ENCODE results near the gene CCDC34. TPM values are rescaled to one million over a fixed set of nuclear protein-coding genes. Genes with fewer than 3 reads are reported as not detected.

CCDC34 gene
- total and polyA plus RNA-seq, 5 donors from 2014 or later, result 1.3 to 3.1 (median 2.0) TPM

GRCh38 chr11:27371489-27371888, 8.5 kb upstream of the CCDC34 start:
- Histone ChIP-seq H3K36me3 (ENCODE audit: control insufficient read depth, insufficient read depth, low read length) (no peaks in the 10 kb centered on the region), H3K27ac (ENCODE audit: insufficient read depth, low read length, poor library complexity, severe bottlenecking) (no peak overlapping the region), H3K27me3 (ENCODE audit: control insufficient read depth, insufficient read depth, low read length) (no peaks in the 10 kb centered on the region), H3K9me3 (ENCODE audit: control insufficient read depth in 2 of 2, low read length in 2 of 2) (no peaks in the 10 kb centered on the region), H3K4me1 (ENCODE audit: control insufficient read depth, insufficient read depth, low read length, poor library complexity, severe bottlenecking) (no peaks in the 10 kb centered on the region), H3K4me3 (ENCODE audit: low read depth, low read length) (no peak overlapping the region)
- peaks cover 2% of the 10 kb centered on the region for H3K27me3 Mint-ChIP-seq
- H3K4me3 Mint-ChIP-seq, result no peak overlapping the region
- ATAC-seq (ENCODE audit: low read depth in 2 of 2) (no peak), DNase-seq (no peak)
- no peaks in the 10 kb centered on the region for H3K9me3 Mint-ChIP-seq
- no peaks in the 10 kb centered on the region for H3K4me1 Mint-ChIP-seq
- H3K36me3 Mint-ChIP-seq, result no peaks in the 10 kb centered on the region
- no peak overlapping the region for H3K27ac Mint-ChIP-seq

DNA sequence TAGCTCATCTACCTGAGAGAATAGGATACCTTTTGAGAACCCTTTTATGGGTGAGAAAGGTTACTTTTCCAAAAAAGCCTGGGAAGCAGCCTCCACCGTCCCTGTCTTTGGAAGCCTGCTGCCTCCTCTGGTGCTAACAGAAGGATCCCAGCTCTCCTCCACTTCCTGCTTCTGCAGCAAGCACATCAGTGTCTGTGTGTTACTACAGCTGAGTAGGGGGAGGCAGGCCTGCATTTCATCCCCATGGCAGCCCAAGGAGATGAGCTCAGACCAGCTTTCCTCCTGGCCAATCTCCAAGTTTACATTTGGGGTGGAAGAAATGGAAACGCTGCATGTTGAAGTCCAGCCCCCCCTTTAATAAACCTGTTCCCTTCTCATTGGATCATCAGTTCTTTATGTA, 7.4 kb upstream of the CCDC34 start:
- Mint-ChIP-seq H3K27ac (no peak overlapping the region), H3K36me3 (no peaks in the 10 kb centered on the region), H3K4me1 (no peaks in the 10 kb centered on the region), H3K27me3 (no peaks in the 10 kb centered on the region), H3K9me3 (no peaks in the 10 kb centered on the region), H3K4me3 (no peak overlapping the region)
- no peaks in the 10 kb centered on the region for H3K4me1 ChIP-seq (ENCODE audit: control insufficient read depth, insufficient read depth, low read length, poor library complexity, severe bottlenecking)
- no peak overlapping the region for H3K4me3 ChIP-seq (ENCODE audit: low read depth, low read length)
- no peak overlapping the region for H3K27ac ChIP-seq (ENCODE audit: insufficient read depth, low read length, poor library complexity, severe bottlenecking)
- H3K36me3 ChIP-seq (ENCODE audit: control insufficient read depth, insufficient read depth, low read length), result no peaks in the 10 kb centered on the region
- no peak for DNase-seq
- ATAC-seq (ENCODE audit: low read depth in 2 of 2), result no peak
- no peaks in the 10 kb centered on the region for H3K9me3 ChIP-seq (ENCODE audit: control insufficient read depth in 2 of 2, low read length in 2 of 2)
- no peaks in the 10 kb centered on the region for H3K27me3 ChIP-seq (ENCODE audit: control insufficient read depth, insufficient read depth, low read length)

DNA sequence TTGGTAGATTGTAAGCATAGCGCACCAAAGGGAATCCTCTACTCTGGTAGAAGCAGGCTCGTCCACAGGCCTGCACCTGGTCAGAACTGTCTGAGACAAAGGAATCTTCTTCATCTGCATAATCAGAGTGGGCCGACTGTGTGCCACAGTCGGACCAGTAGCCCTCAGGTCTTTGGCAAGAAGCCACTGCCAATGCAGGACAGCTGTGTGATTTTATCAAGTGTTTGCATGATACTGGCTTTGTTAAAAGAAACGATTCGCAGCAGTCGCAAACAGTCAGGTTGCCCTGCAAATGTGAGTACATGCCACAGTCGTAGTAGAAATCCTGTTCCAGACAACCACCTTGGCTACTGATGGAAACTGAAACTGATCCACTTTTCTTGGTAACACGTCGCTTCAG, 4.9 kb upstream of the CCDC34 start:
- DNase-seq, result no peak
- Histone ChIP-seq H3K27ac (ENCODE audit: insufficient read depth, low read length, poor library complexity, severe bottlenecking) (no peak overlapping the region), H3K9me3 (ENCODE audit: control insufficient read depth in 2 of 2, low read length in 2 of 2) (no peaks in the 10 kb centered on the region), H3K4me1 (ENCODE audit: control insufficient read depth, insufficient read depth, low read length, poor library complexity, severe bottlenecking) (peaks cover 8% of the 10 kb centered on the region), H3K36me3 (ENCODE audit: control insufficient read depth, insufficient read depth, low read length) (no peaks in the 10 kb centered on the region), H3K27me3 (ENCODE audit: control insufficient read depth, insufficient read depth, low read length) (no peaks in the 10 kb centered on the region), H3K4me3 (ENCODE audit: low read depth, low read length) (no peak overlapping the region)
- no peak for ATAC-seq (ENCODE audit: low read depth in 2 of 2)
- peaks cover 0 to 11% (median 9%) of the 10 kb centered on the region in 4 donors for H3K4me1 Mint-ChIP-seq
- H3K4me3 Mint-ChIP-seq, result no peak overlapping the region
- no peak overlapping the region for H3K27ac Mint-ChIP-seq
- no peaks in the 10 kb centered on the region for H3K9me3 Mint-ChIP-seq
- no peaks in the 10 kb centered on the region for H3K36me3 Mint-ChIP-seq
- no peaks in the 10 kb centered on the region for H3K27me3 Mint-ChIP-seq

DNA sequence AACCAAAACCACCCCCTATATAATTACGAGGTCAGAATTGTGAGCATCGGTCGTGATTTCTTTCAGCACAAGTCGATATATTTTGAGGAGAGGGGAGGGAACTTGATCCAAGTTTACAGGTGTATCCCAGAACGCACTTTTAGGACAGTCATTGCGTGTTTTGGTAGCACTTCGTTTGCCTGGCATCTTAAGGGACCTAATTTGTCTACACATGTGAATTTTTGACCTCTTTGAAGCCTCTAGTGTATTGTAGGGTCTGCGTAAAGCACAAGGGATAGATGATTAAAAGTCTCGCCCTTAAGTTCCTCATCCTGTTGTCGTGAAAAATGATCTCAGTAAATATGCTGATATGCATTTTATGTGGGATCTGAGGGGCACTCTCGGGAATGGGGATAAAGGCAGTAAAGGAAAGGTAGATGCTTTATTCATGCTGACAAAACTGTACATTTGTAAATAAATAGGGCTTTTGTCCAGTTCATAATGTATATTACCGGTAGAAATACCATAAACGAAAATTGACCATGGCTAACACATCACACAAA, 632 bp upstream of the CCDC34 start:
- Mint-ChIP-seq H3K4me3 (peak overlapping the region; percentile 85 to 96 (median 92)), H3K9me3 (peaks cover 0 to 1% (median 0%) of the 10 kb centered on the region in 7 donors), H3K36me3 (no peaks in the 10 kb centered on the region), H3K4me1 (peaks cover 11 to 46% (median 36%) of the 10 kb centered on the region in 4 donors), H3K27me3 (no peaks in the 10 kb centered on the region), H3K27ac (peak overlapping the region; percentile 34 to 96 (median 91))
- no peak for DNase-seq
- Histone ChIP-seq H3K27me3 (ENCODE audit: control insufficient read depth, insufficient read depth, low read length) (no peaks in the 10 kb centered on the region), H3K4me3 (ENCODE audit: low read depth, low read length) (peak overlapping the region; percentile 73), H3K36me3 (ENCODE audit: control insufficient read depth, insufficient read depth, low read length) (no peaks in the 10 kb centered on the region), H3K27ac (ENCODE audit: insufficient read depth, low read length, poor library complexity, severe bottlenecking) (peak overlapping the region; percentile 55), H3K4me1 (ENCODE audit: control insufficient read depth, insufficient read depth, low read length, poor library complexity, severe bottlenecking) (peaks cover 17% of the 10 kb centered on the region), H3K9me3 (ENCODE audit: control insufficient read depth in 2 of 2, low read length in 2 of 2) (no peaks in the 10 kb centered on the region)
- ATAC-seq (ENCODE audit: low read depth in 2 of 2), result no peak

GRCh38 chr11:27361649-27362431, 1.2 kb downstream of the CCDC34 start:
- Mint-ChIP-seq H3K4me3 (peak overlapping the region; percentile 85 to 96 (median 92)), H3K27ac (peak overlapping the region in 1 of 3 donors; percentile 91), H3K36me3 (no peaks in the 10 kb centered on the region), H3K4me1 (peaks cover 15 to 57% (median 42%) of the 10 kb centered on the region in 4 donors), H3K9me3 (peaks cover 0 to 1% (median 0%) of the 10 kb centered on the region in 7 donors), H3K27me3 (no peaks in the 10 kb centered on the region)
- no peak for ATAC-seq (ENCODE audit: low read depth in 2 of 2)
- H3K9me3 ChIP-seq (ENCODE audit: control insufficient read depth in 2 of 2, low read length in 2 of 2), result no peaks in the 10 kb centered on the region
- no peak for DNase-seq
- no peak overlapping the region for H3K27ac ChIP-seq (ENCODE audit: insufficient read depth, low read length, poor library complexity, severe bottlenecking)
- peak overlapping the region; percentile 73 for H3K4me3 ChIP-seq (ENCODE audit: low read depth, low read length)
- H3K36me3 ChIP-seq (ENCODE audit: control insufficient read depth, insufficient read depth, low read length), result no peaks in the 10 kb centered on the region
- H3K27me3 ChIP-seq (ENCODE audit: control insufficient read depth, insufficient read depth, low read length), result no peaks in the 10 kb centered on the region
- peaks cover 17% of the 10 kb centered on the region for H3K4me1 ChIP-seq (ENCODE audit: control insufficient read depth, insufficient read depth, low read length, poor library complexity, severe bottlenecking)

DNA sequence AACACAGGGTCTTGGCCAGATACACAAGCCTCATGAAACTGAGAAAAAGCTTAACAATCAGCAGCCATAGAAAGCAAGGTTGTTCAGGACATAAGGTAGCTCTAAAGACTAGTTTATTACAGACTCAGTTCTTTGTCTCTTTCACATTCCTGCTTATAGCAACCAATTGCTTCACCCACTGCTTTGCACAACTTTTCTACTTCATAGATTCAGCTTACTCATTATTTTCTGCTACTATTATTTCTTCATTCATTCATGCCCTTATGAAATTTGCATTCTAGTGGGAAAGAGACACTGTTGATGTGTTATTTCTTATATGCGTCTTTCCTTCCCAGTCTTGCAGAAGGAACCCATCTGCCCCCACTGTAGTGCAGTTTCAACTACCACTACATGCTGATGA, 4.7 kb downstream of the CCDC34 start:
- no peaks in the 10 kb centered on the region for H3K9me3 ChIP-seq (ENCODE audit: control insufficient read depth in 2 of 2, low read length in 2 of 2)
- no peak for ATAC-seq (ENCODE audit: low read depth in 2 of 2)
- no peak overlapping the region for H3K27ac ChIP-seq (ENCODE audit: insufficient read depth, low read length, poor library complexity, severe bottlenecking)
- H3K27me3 ChIP-seq (ENCODE audit: control insufficient read depth, insufficient read depth, low read length), result no peaks in the 10 kb centered on the region
- no peaks in the 10 kb centered on the region for H3K36me3 Mint-ChIP-seq
- H3K4me1 ChIP-seq (ENCODE audit: control insufficient read depth, insufficient read depth, low read length, poor library complexity, severe bottlenecking), result peaks cover 11% of the 10 kb centered on the region
- peaks cover 0 to 1% (median 0%) of the 10 kb centered on the region in 7 donors for H3K9me3 Mint-ChIP-seq
- no peak overlapping the region for H3K27ac Mint-ChIP-seq
- no peak for DNase-seq
- H3K4me3 Mint-ChIP-seq, result no peak overlapping the region
- peaks cover 15 to 50% (median 35%) of the 10 kb centered on the region in 4 donors for H3K4me1 Mint-ChIP-seq
- no peaks in the 10 kb centered on the region for H3K36me3 ChIP-seq (ENCODE audit: control insufficient read depth, insufficient read depth, low read length)
- no peaks in the 10 kb centered on the region for H3K27me3 Mint-ChIP-seq
- H3K4me3 ChIP-seq (ENCODE audit: low read depth, low read length), result no peak overlapping the region

GRCh38 chr11:27357250-27357649, 5.8 kb downstream of the CCDC34 start:
- Histone ChIP-seq H3K4me3 (ENCODE audit: low read depth, low read length) (no peak overlapping the region), H3K27ac (ENCODE audit: insufficient read depth, low read length, poor library complexity, severe bottlenecking) (no peak overlapping the region), H3K27me3 (ENCODE audit: control insufficient read depth, insufficient read depth, low read length) (no peaks in the 10 kb centered on the region), H3K36me3 (ENCODE audit: control insufficient read depth, insufficient read depth, low read length) (no peaks in the 10 kb centered on the region), H3K9me3 (ENCODE audit: control insufficient read depth in 2 of 2, low read length in 2 of 2) (no peaks in the 10 kb centered on the region), H3K4me1 (ENCODE audit: control insufficient read depth, insufficient read depth, low read length, poor library complexity, severe bottlenecking) (peaks cover 3% of the 10 kb centered on the region)
- H3K27ac Mint-ChIP-seq, result no peak overlapping the region
- H3K36me3 Mint-ChIP-seq, result no peaks in the 10 kb centered on the region
- peaks cover 0 to 1% (median 0%) of the 10 kb centered on the region in 7 donors for H3K9me3 Mint-ChIP-seq
- H3K4me1 Mint-ChIP-seq, result peaks cover 13 to 41% (median 28%) of the 10 kb centered on the region in 4 donors
- DNase-seq (no peak), ATAC-seq (ENCODE audit: low read depth in 2 of 2) (no peak)
- H3K4me3 Mint-ChIP-seq, result no peak overlapping the region
- no peaks in the 10 kb centered on the region for H3K27me3 Mint-ChIP-seq

All from CD4-positive, CD25-positive, alpha-beta regulatory T cell (primary cell).